Astrocyte (in vitro differentiated cells and primary cell): ENCODE data around the gene GAS2L1. TPM values are rescaled to one million over a fixed set of nuclear protein-coding genes. Genes with fewer than 3 reads are reported as not detected.

Source experiments
- DNase-seq: peaks from one replicate; pipeline ENCODE4 v3.0.0-alpha.2; 2010; ENCODE audit warnings: low read depth
- FAIRE-seq: peaks from 2 replicates; lab custom pipeline; 2011; peaks lifted over from hg19 to GRCh38; lab: Jason Lieb, UNC
- H2AFZ ChIP-seq: 2 replicates; pipeline ENCODE4 v1.6.0; 2012; ENCODE audit warnings: low read depth, low read length, inconsistent platforms
- H3K27ac ChIP-seq: 2 replicates; pipeline ENCODE4 v1.5.1; 2011; ENCODE audit warnings: low read depth, low read length, inconsistent platforms
- H3K27me3 ChIP-seq: 2 replicates; pipeline ENCODE4 v1.6.0; 2011; ENCODE audit warnings: low read length, inconsistent platforms; ENCODE audit not compliant: insufficient read depth
- H3K36me3 ChIP-seq: 2 replicates; pipeline ENCODE4 v1.5.1; 2011; ENCODE audit warnings: low read length, inconsistent platforms; ENCODE audit not compliant: insufficient read depth
- H3K4me1 ChIP-seq: 2 replicates; pipeline ENCODE4 v1.5.1; 2011; ENCODE audit warnings: low read length, inconsistent platforms; ENCODE audit not compliant: insufficient read depth
- H3K4me2 ChIP-seq: 2 replicates; pipeline ENCODE4 v1.6.0; 2012; ENCODE audit warnings: low read length, inconsistent platforms
- H3K4me3 ChIP-seq: 2 replicates; pipeline ENCODE4 v1.5.1; 2011; ENCODE audit warnings: low read depth, mild to moderate bottlenecking, low read length, inconsistent platforms; ENCODE audit not compliant: insufficient read depth
- H3K79me2 ChIP-seq: 2 replicates; pipeline ENCODE4 v1.6.0; 2012; ENCODE audit warnings: mild to moderate bottlenecking, low read length, inconsistent platforms; ENCODE audit not compliant: insufficient read depth
- H3K9ac ChIP-seq: 2 replicates; pipeline ENCODE4 v1.6.0; 2012; ENCODE audit warnings: mild to moderate bottlenecking, low read length, inconsistent platforms
- H3K9me3 ChIP-seq: 2 replicates; pipeline ENCODE4 v1.5.1; 2012; ENCODE audit warnings: low read depth, mild to moderate bottlenecking, low read length, inconsistent platforms; ENCODE audit not compliant: insufficient read depth
- H4K20me1 ChIP-seq: 2 replicates; pipeline ENCODE4 v1.6.0; 2012; ENCODE audit warnings: low read length, inconsistent platforms; ENCODE audit not compliant: insufficient read depth
- H3K27ac Mint-ChIP-seq: one replicate; pipeline ENCODE4 v1.8.0; 2021; ENCODE audit warnings: mild to moderate bottlenecking, mixed read lengths; ENCODE audit not compliant: unreplicated experiment
- H3K27me3 Mint-ChIP-seq: one replicate; pipeline ENCODE4 v1.8.0; 2021; ENCODE audit warnings: low read depth, mixed read lengths; ENCODE audit not compliant: unreplicated experiment
- H3K36me3 Mint-ChIP-seq: one replicate; pipeline ENCODE4 v1.8.0; 2021; ENCODE audit warnings: low read depth, mixed read lengths; ENCODE audit not compliant: unreplicated experiment
- H3K4me1 Mint-ChIP-seq: one replicate; pipeline ENCODE4 v1.8.0; 2021; ENCODE audit warnings: low read depth, mixed read lengths; ENCODE audit not compliant: unreplicated experiment
- H3K4me3 Mint-ChIP-seq: one replicate; pipeline ENCODE4 v1.8.0; 2021; ENCODE audit warnings: mild to moderate bottlenecking, moderate library complexity, mixed read lengths; ENCODE audit not compliant: unreplicated experiment
- H3K9me3 Mint-ChIP-seq: one replicate; pipeline ENCODE4 v1.8.0; 2021; ENCODE audit warnings: mild to moderate bottlenecking, mixed read lengths; ENCODE audit not compliant: unreplicated experiment
- EZH2 ChIP-seq: IDR thresholded peaks from 2 replicates; pipeline ENCODE4 v1.6.1; 2012; ENCODE audit warnings: mild to moderate bottlenecking, low read length, inconsistent platforms; ENCODE audit not compliant: insufficient read depth
- total RNA-seq: library from RNA; stranded (reverse); gene quantifications from 2 replicates; pipeline ENCODE4 v1.2.1, GENCODE V29; 2021
- TF ChIP-seq, protein P1 (sequence below): IDR thresholded peaks from 2 replicates; pipeline ENCODE4 v1.5.1; 2011; ENCODE audit warnings: low read depth, mild to moderate bottlenecking, inconsistent platforms, low read length, moderate library complexity; ENCODE audit not compliant: insufficient read depth

The GAS2L1 gene
- total RNA-seq, 1 donor from 2014 or later: 24.3 TPM

DNA sequence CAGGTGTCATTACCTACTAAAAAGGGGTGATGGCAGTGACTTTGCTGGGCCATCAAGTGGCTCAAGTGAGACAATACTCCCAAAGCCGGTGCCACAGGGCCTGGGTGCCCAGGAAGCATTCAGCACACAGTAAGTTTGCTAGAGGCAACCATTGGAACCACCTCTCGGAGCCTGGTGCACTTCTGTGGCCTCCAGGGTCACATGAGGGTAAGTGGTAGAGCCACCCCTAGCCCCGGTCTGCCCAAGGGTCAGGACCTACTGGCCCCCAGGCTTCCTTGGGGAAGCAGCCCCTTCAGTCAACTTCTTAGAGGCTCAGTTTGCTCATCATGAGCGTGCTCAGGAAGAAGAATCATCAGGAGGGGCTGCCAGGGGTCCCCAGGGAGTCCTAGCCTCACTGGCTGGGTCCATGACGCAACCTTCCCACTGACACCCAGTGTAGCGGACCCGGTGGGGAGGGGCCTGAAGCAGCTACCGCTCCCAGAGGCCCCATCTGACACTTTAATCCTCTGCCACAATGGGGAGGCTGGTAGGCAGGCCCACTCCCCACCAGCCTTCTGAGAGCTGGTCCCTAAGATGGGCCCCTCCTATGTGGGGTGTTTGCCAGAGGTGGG, 26.5 kb downstream of the GAS2L1 start:
- Histone ChIP-seq H3K4me2 (no peak overlapping the region), H3K79me2 (no peaks in the 10 kb centered on the region), H3K4me1 (peaks cover 22% of the 10 kb centered on the region), H3K27me3 (no peaks in the 10 kb centered on the region), H3K9ac (no peak overlapping the region), H3K27ac (no peak overlapping the region), H3K9me3 (no peaks in the 10 kb centered on the region), H3K36me3 (peaks cover 6% of the 10 kb centered on the region), H4K20me1 (peaks cover 7% of the 10 kb centered on the region), H3K4me3 (no peak overlapping the region), H2AFZ (no peak overlapping the region)
- Mint-ChIP-seq H3K4me3 (no peak overlapping the region), H3K27me3 (no peaks in the 10 kb centered on the region), H3K27ac (no peak overlapping the region), H3K9me3 (no peaks in the 10 kb centered on the region), H3K36me3 (peaks cover 19% of the 10 kb centered on the region), H3K4me1 (peaks cover 3% of the 10 kb centered on the region)
- no peak for DNase-seq
- FAIRE-seq: no peak
- TF ChIP-seq, protein P1, sequence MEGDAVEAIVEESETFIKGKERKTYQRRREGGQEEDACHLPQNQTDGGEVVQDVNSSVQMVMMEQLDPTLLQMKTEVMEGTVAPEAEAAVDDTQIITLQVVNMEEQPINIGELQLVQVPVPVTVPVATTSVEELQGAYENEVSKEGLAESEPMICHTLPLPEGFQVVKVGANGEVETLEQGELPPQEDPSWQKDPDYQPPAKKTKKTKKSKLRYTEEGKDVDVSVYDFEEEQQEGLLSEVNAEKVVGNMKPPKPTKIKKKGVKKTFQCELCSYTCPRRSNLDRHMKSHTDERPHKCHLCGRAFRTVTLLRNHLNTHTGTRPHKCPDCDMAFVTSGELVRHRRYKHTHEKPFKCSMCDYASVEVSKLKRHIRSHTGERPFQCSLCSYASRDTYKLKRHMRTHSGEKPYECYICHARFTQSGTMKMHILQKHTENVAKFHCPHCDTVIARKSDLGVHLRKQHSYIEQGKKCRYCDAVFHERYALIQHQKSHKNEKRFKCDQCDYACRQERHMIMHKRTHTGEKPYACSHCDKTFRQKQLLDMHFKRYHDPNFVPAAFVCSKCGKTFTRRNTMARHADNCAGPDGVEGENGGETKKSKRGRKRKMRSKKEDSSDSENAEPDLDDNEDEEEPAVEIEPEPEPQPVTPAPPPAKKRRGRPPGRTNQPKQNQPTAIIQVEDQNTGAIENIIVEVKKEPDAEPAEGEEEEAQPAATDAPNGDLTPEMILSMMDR: no peak
- no peak for TF ChIP-seq EZH2

DNA sequence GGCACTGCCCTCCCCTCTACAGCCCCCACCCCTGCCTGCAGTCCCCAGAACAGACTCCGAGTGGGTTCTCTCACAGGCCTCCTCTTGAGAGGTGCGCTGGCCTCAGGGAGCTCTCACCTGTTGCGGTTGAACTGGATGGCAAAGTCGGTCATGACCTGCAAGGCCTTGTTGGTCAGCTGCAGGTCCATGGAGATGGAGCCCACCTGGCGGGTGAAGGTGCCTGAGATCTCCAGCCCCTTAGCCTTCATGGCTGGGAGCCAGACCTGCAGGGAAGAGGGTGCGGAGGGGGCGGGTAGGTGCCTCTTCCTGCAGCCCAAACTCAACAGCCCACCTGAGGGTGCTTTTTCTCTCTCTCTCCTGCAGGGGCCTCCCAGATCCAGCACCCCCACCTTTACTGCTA, 27.7 kb downstream of the GAS2L1 start:
- H4K20me1 ChIP-seq: peaks cover 16% of the 10 kb centered on the region
- H3K4me1 ChIP-seq: peaks cover 18% of the 10 kb centered on the region
- no peaks in the 10 kb centered on the region for H3K9me3 ChIP-seq
- H3K27me3 ChIP-seq: no peaks in the 10 kb centered on the region
- no peaks in the 10 kb centered on the region for H3K79me2 ChIP-seq
- H3K27me3 Mint-ChIP-seq: no peaks in the 10 kb centered on the region
- no peak overlapping the region for H3K27ac ChIP-seq
- peaks cover 28% of the 10 kb centered on the region for H3K36me3 Mint-ChIP-seq
- H3K9ac ChIP-seq: no peak overlapping the region
- no peak for TF ChIP-seq EZH2
- TF ChIP-seq, protein P1: no peak
- H2AFZ ChIP-seq: no peak overlapping the region
- peaks cover 6% of the 10 kb centered on the region for H3K4me1 Mint-ChIP-seq
- no peaks in the 10 kb centered on the region for H3K9me3 Mint-ChIP-seq
- no peak overlapping the region for H3K4me2 ChIP-seq
- no peak overlapping the region for H3K4me3 ChIP-seq
- no peak overlapping the region for H3K27ac Mint-ChIP-seq
- DNase-seq (no peak), FAIRE-seq (no peak)
- no peak overlapping the region for H3K4me3 Mint-ChIP-seq
- peaks cover 13% of the 10 kb centered on the region for H3K36me3 ChIP-seq

DNA sequence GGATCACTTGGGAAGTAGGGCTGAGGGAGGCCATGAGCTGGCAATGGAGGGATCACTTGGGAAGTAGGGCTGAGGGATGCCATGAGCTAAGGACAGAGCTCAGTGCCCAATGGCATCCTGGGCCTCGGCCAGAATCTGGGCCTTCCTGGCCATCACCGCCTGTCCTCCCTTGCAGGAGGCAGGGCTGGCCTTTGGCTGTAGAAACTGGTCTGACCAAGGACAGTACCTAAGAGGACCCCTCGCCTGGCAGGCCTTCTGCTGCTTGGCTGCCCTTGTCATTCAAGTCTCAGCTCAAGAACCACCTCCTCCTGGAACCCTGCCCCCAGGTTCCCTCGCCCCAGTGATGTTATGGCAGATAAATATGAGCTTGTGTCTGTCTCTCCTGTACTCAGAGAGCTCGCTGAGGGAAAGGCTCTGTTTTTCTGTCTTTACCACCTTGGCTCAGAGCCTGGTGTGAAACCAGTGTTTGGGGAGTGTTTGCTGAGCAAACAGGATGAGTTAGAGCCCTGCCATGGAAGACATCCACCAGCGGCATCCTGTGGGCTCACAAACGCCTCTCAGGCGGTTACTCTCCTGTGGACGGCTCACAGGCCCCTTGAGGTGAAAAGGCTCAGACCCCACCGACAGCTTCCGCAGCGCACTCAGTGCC, 28.4 kb downstream of the GAS2L1 start:
- no peaks in the 10 kb centered on the region for H3K9me3 ChIP-seq
- Mint-ChIP-seq H3K27ac (no peak overlapping the region), H3K4me3 (no peak overlapping the region), H3K4me1 (peaks cover 6% of the 10 kb centered on the region), H3K9me3 (no peaks in the 10 kb centered on the region), H3K36me3 (peaks cover 31% of the 10 kb centered on the region), H3K27me3 (no peaks in the 10 kb centered on the region)
- no peak overlapping the region for H3K9ac ChIP-seq
- no peak overlapping the region for H3K27ac ChIP-seq
- H4K20me1 ChIP-seq: peaks cover 21% of the 10 kb centered on the region
- no peaks in the 10 kb centered on the region for H3K79me2 ChIP-seq
- H3K27me3 ChIP-seq: no peaks in the 10 kb centered on the region
- TF ChIP-seq, protein P1: no peak
- TF ChIP-seq EZH2: no peak
- FAIRE-seq (no peak), DNase-seq (no peak)
- no peak overlapping the region for H2AFZ ChIP-seq
- no peak overlapping the region for H3K4me2 ChIP-seq
- peaks cover 14% of the 10 kb centered on the region for H3K4me1 ChIP-seq
- no peak overlapping the region for H3K4me3 ChIP-seq
- peaks cover 13% of the 10 kb centered on the region for H3K36me3 ChIP-seq
